Measurements from ENCODE around the gene UAP1L1.

DNA sequence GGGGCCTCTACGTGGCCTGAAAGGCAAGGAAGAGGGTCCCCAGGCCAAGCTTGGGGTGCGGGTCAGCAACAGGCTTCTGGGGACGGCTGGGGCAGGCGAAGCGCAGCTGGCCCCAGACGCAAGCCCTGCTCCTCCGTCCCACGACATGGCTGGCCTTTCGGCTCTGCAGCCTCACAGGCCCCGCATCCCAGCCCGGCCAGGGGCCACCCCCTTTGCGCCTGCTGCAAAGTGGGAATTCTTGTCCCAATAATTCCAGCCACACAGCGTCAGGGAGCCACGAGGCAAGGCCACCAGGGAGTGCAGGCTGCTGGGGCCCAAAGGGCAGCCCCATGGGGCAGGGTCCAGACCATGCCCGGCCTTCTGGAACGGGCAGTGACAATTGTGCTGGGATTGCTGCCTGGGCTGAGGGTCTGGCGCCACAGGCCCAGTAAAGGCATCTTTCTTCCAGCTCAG, 22.4 kb upstream of the UAP1L1 start:
- TF ChIP-seq, protein P1, sequence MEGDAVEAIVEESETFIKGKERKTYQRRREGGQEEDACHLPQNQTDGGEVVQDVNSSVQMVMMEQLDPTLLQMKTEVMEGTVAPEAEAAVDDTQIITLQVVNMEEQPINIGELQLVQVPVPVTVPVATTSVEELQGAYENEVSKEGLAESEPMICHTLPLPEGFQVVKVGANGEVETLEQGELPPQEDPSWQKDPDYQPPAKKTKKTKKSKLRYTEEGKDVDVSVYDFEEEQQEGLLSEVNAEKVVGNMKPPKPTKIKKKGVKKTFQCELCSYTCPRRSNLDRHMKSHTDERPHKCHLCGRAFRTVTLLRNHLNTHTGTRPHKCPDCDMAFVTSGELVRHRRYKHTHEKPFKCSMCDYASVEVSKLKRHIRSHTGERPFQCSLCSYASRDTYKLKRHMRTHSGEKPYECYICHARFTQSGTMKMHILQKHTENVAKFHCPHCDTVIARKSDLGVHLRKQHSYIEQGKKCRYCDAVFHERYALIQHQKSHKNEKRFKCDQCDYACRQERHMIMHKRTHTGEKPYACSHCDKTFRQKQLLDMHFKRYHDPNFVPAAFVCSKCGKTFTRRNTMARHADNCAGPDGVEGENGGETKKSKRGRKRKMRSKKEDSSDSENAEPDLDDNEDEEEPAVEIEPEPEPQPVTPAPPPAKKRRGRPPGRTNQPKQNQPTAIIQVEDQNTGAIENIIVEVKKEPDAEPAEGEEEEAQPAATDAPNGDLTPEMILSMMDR (IDR thresholded peaks at IDR 0.05; ENCODE audit: insufficient read depth, low read length), result no peak
- TF ChIP-seq POLR2AphosphoS5 (IDR thresholded peaks at IDR 0.05; ENCODE audit: low read depth), result no peak

Data from HL-60 (cell line).